DOHH2 (cell line): ENCODE data around the gene PARP1.

ENCODE experiments used
- CTCF ChIP-seq: fragments of 200-600 bp; sonication (generic); IDR thresholded peaks from one replicate; pipeline ENCODE4 v1.5.1; 2014; ENCODE audit warnings: antibody characterized with exemption, mild to moderate bottlenecking, low read depth, low read length; ENCODE audit not compliant: poor library complexity, severe bottlenecking
- EZH2phosphoT487 ChIP-seq: fragments of 200-600 bp; sonication (generic); IDR thresholded peaks from 2 replicates; pipeline ENCODE4 v1.6.1; 2017; ENCODE audit warnings: borderline replicate concordance, mild to moderate bottlenecking, antibody characterized with exemption, low read length, moderate library complexity, mixed read lengths

GRCh38 chr1:226370144-226370923 lies 37.6 kb downstream of the PARP1 start:
- TF ChIP-seq CTCF (no peak), EZH2phosphoT487 (no peak)
